Measurements from ENCODE around the gene AIDA. TPM values are rescaled to one million over a fixed set of nuclear protein-coding genes. Genes with fewer than 3 reads are reported as not detected.

Gene AIDA
- total RNA-seq, 4 donors from 2014 or later = 79.3 to 119 (median 108) TPM

GRCh38 chr1:222622765-222623164 lies 89.5 kb downstream of the AIDA start:
- 74 to 87% methylated on average over 4 to 5 of the region's 5 CpGs for WGBS, 2 donors (ENCODE audit: low coverage in 1 of 2)
- Histone ChIP-seq H3K27me3 (no peaks in the 10 kb centered on the region), H3K27ac (no peak overlapping the region), H3K9me3 (no peaks in the 10 kb centered on the region), H3K4me1 (peaks cover 0 to 22% (median 6%) of the 10 kb centered on the region in 3 donors), H3K4me3 (no peak overlapping the region), H3K36me3 (peaks cover 0 to 66% of the 10 kb centered on the region in 2 donors)
- TF ChIP-seq POLR2AphosphoS5 (IDR thresholded peaks at IDR 0.05) = no peak
- no peak for TF ChIP-seq CTCF (IDR thresholded peaks at IDR 0.05)
- no peak for TF ChIP-seq EP300 (IDR thresholded peaks at IDR 0.05)
- TF ChIP-seq POLR2A (IDR thresholded peaks at IDR 0.05) = no peak
- ATAC-seq = no peak

- Histone ChIP-seq H3K4me1 (peaks cover 0 to 31% (median 6%) of the 10 kb centered on the region in 3 donors), H3K36me3 (peaks cover 0 to 44% of the 10 kb centered on the region in 2 donors), H3K9me3 (no peaks in the 10 kb centered on the region), H3K4me3 (no peak overlapping the region), H3K27me3 (no peaks in the 10 kb centered on the region), H3K27ac (no peak overlapping the region)
- no peak for ATAC-seq
- no peak for TF ChIP-seq POLR2AphosphoS5 (IDR thresholded peaks at IDR 0.05)
- no peak for TF ChIP-seq CTCF (IDR thresholded peaks at IDR 0.05)
- no peak for TF ChIP-seq POLR2A (IDR thresholded peaks at IDR 0.05)
- TF ChIP-seq EP300 (IDR thresholded peaks at IDR 0.05) = no peak
- 89 to 93% methylated on average over 1 to 2 of the region's 2 CpGs for WGBS, 2 donors (ENCODE audit: low coverage in 1 of 2)
These were observed 91.7 kb downstream of the AIDA start for GRCh38 chr1:222620566-222620965.

GRCh38 chr1:222618880-222619596 lies 93.3 kb downstream of the AIDA start:
- Histone ChIP-seq H3K27ac (peak overlapping the region in 3 of 4 donors; percentile 90 to 95 (median 91)), H3K9me3 (no peaks in the 10 kb centered on the region), H3K27me3 (no peaks in the 10 kb centered on the region), H3K36me3 (peaks cover 0 to 30% of the 10 kb centered on the region in 2 donors), H3K4me3 (peak overlapping the region; percentile 89 to 96), H3K4me1 (peaks cover 0 to 31% (median 6%) of the 10 kb centered on the region in 3 donors)
- no peak for ATAC-seq
- TF ChIP-seq POLR2AphosphoS5 (IDR thresholded peaks at IDR 0.05) (no peak), POLR2A (IDR thresholded peaks at IDR 0.05) (no peak), CTCF (IDR thresholded peaks at IDR 0.05) (no peak), EP300 (IDR thresholded peaks at IDR 0.05) (no peak)
- 47 to 61% methylated on average over 9 of the region's 20 CpGs for WGBS, 2 donors (ENCODE audit: low coverage in 1 of 2)

Other genes with a start within 250 kb of the AIDA start
- gene HHIPL2, start 164.4 kb downstream of the AIDA start, total RNA-seq = not detected
- gene TAF1A, start 122.6 kb downstream of the AIDA start, total RNA-seq = 1 to 10 TPM; 2.2 to 4.8 (median 3.7) TPM
- gene MIA3, start 94.4 kb downstream of the AIDA start, total RNA-seq = 10 to 100 TPM; 39.4 to 71.0 (median 48.4) TPM
- gene BROX, start 73 bp upstream of the AIDA start, total RNA-seq = 100 to 1,000 TPM in 1 of 4 donors, 10 to 100 TPM in 3; 41.3 to 111 (median 63.2) TPM
- gene FAM177B, start 24.7 kb upstream of the AIDA start, total RNA-seq = under 1 TPM in 1 of 4 donors, not detected in 3; 0.73 TPM
- 10 to 100 TPM in 3 of 4 donors, 1 to 10 TPM in 1; 6.5 to 24.7 (median 15.4) TPM for gene DISP1, start 102.5 kb upstream of the AIDA start, total RNA-seq

Measured in gastroesophageal sphincter (tissue), 4 donors.